ENCODE results near the gene ARMS2. TPM values are rescaled to one million over a fixed set of nuclear protein-coding genes. Genes with fewer than 3 reads are reported as not detected.

Gene ARMS2
- total and polyA plus RNA-seq, 2 experiments from 2014 or later: not detected

DNA sequence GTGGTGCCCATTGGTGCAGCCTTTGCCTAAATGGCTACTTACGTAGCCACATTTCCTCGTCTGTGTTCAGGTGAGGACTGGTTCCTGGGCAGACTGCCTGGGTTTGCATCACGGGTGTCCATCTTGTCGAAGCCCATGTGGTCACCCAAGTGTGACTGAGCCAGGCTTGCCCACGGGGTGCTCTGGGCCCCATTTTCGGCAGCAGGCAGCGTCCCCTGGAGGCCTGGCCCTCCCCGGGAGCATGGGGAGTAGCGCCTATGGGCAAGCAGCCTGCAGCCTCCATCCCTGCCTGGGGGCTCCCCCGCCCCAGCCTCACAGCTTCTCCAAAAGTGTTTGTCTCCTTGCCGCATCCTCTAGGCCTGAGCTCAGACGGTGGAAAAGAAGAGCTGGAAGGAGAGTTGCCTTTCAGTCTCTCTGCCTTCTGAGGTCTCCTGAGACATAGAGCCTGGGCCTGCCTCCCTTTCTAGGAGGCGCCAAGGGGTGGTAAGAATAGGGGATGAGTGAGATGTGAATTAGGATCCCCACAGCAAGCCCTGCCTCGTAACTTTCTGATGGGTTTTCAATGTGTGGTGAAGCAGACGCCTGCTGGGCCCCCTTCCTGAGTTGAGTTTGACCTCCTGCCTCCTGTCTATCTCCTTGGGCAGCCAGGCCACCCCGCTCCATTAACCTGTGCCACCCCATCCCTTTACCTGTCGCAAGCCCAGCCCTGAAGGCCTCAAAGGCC is 49.6 kb downstream of the ARMS2 start:
- Histone ChIP-seq H3K36me3 (ENCODE audit: insufficient read depth) (no peaks in the 10 kb centered on the region), H3K79me2 (replicated peaks; ENCODE audit: insufficient read depth) (no peaks in the 10 kb centered on the region), H4K20me1 (replicated peaks; ENCODE audit: insufficient read depth) (no peaks in the 10 kb centered on the region), H3K27ac (ENCODE audit: low read depth) (no peak overlapping the region), H3K27me3 (ENCODE audit: insufficient read depth) (no peaks in the 10 kb centered on the region), H3K9me2 (ENCODE audit: insufficient read depth) (no peaks in the 10 kb centered on the region), H2AFZ (no peak overlapping the region), H3F3A (replicated peaks; ENCODE audit: low read depth) (no peaks in the 10 kb centered on the region), H3K4me2 (no peak overlapping the region), H3K4me3 (no peak overlapping the region), H3K4me1 (ENCODE audit: insufficient read depth) (no peaks in the 10 kb centered on the region)
- TF ChIP-seq NANOG (IDR thresholded peaks at IDR 0.05; ENCODE audit: borderline replicate concordance) (no peak), EZH2 (IDR thresholded peaks at IDR 0.05; ENCODE audit: low read depth, unreplicated experiment) (no peak), JUNB (IDR thresholded peaks at IDR 0.05; ENCODE audit: unreplicated experiment) (no peak)
- TF ChIP-seq, protein P1, sequence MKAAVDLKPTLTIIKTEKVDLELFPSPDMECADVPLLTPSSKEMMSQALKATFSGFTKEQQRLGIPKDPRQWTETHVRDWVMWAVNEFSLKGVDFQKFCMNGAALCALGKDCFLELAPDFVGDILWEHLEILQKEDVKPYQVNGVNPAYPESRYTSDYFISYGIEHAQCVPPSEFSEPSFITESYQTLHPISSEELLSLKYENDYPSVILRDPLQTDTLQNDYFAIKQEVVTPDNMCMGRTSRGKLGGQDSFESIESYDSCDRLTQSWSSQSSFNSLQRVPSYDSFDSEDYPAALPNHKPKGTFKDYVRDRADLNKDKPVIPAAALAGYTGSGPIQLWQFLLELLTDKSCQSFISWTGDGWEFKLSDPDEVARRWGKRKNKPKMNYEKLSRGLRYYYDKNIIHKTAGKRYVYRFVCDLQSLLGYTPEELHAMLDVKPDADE (IDR thresholded peaks at IDR 0.05): no peak
- TF ChIP-seq, protein P2, sequence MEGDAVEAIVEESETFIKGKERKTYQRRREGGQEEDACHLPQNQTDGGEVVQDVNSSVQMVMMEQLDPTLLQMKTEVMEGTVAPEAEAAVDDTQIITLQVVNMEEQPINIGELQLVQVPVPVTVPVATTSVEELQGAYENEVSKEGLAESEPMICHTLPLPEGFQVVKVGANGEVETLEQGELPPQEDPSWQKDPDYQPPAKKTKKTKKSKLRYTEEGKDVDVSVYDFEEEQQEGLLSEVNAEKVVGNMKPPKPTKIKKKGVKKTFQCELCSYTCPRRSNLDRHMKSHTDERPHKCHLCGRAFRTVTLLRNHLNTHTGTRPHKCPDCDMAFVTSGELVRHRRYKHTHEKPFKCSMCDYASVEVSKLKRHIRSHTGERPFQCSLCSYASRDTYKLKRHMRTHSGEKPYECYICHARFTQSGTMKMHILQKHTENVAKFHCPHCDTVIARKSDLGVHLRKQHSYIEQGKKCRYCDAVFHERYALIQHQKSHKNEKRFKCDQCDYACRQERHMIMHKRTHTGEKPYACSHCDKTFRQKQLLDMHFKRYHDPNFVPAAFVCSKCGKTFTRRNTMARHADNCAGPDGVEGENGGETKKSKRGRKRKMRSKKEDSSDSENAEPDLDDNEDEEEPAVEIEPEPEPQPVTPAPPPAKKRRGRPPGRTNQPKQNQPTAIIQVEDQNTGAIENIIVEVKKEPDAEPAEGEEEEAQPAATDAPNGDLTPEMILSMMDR (conservative IDR thresholded peaks at IDR 0.05; ENCODE audit: low read depth in 2 of 2): no peak
- TF ChIP-seq, protein P3, sequence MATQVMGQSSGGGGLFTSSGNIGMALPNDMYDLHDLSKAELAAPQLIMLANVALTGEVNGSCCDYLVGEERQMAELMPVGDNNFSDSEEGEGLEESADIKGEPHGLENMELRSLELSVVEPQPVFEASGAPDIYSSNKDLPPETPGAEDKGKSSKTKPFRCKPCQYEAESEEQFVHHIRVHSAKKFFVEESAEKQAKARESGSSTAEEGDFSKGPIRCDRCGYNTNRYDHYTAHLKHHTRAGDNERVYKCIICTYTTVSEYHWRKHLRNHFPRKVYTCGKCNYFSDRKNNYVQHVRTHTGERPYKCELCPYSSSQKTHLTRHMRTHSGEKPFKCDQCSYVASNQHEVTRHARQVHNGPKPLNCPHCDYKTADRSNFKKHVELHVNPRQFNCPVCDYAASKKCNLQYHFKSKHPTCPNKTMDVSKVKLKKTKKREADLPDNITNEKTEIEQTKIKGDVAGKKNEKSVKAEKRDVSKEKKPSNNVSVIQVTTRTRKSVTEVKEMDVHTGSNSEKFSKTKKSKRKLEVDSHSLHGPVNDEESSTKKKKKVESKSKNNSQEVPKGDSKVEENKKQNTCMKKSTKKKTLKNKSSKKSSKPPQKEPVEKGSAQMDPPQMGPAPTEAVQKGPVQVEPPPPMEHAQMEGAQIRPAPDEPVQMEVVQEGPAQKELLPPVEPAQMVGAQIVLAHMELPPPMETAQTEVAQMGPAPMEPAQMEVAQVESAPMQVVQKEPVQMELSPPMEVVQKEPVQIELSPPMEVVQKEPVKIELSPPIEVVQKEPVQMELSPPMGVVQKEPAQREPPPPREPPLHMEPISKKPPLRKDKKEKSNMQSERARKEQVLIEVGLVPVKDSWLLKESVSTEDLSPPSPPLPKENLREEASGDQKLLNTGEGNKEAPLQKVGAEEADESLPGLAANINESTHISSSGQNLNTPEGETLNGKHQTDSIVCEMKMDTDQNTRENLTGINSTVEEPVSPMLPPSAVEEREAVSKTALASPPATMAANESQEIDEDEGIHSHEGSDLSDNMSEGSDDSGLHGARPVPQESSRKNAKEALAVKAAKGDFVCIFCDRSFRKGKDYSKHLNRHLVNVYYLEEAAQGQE (IDR thresholded peaks at IDR 0.05; ENCODE audit: unreplicated experiment): no peak
- Mint-ChIP-seq H3K4me3 (no peak overlapping the region), H3K4me1 (peaks cover 2% of the 10 kb centered on the region; the same call in 1 of the 3 replicates), H3K9me3 (no peaks in the 10 kb centered on the region), H3K27ac (no peak overlapping the region), H3K36me3 (ENCODE audit: low read depth) (no peaks in the 10 kb centered on the region; the same call in 2 of the 3 replicates), H3K27me3 (ENCODE audit: insufficient read depth, low read depth, poor library complexity) (peaks cover 3% of the 10 kb centered on the region)
- ATAC-seq: no peak
- no peak for DNase-seq (ENCODE audit: low spot score)

DNA sequence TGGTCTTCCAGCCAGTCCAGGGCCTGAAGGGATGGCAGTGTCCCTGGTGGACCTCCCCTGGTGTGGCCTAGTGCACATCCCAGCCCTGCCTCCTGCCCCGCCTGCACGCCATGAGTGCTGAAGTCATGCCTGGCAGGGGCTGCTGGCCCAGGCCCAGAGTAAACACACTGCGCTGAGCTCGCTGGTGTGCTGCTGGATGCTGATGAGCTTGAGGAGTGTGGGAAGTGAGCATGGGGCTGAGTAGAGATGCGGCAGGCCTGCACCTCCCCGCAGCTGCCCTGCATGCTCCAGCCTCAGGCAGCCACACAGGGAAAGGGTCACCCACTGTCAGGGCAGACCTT is 50.1 kb downstream of the ARMS2 start:
- H3K36me3 ChIP-seq (ENCODE audit: insufficient read depth): no peaks in the 10 kb centered on the region
- H2AFZ ChIP-seq: no peak overlapping the region
- H3K4me2 ChIP-seq: no peak overlapping the region
- H3K4me1 ChIP-seq (ENCODE audit: insufficient read depth): no peaks in the 10 kb centered on the region
- Mint-ChIP-seq H3K9me3 (no peaks in the 10 kb centered on the region), H3K4me1 (peaks cover 6% of the 10 kb centered on the region; the same call in 1 of the 3 replicates), H3K36me3 (ENCODE audit: low read depth) (no peaks in the 10 kb centered on the region; the same call in 2 of the 3 replicates), H3K4me3 (no peak overlapping the region), H3K27ac (no peak overlapping the region), H3K27me3 (ENCODE audit: insufficient read depth, low read depth, poor library complexity) (peaks cover 3% of the 10 kb centered on the region)
- no peaks in the 10 kb centered on the region for H3F3A ChIP-seq (replicated peaks; ENCODE audit: low read depth)
- ATAC-seq: no peak
- no peak for DNase-seq (ENCODE audit: low spot score)
- no peaks in the 10 kb centered on the region for H3K79me2 ChIP-seq (replicated peaks; ENCODE audit: insufficient read depth)
- no peaks in the 10 kb centered on the region for H4K20me1 ChIP-seq (replicated peaks; ENCODE audit: insufficient read depth)
- H3K9me2 ChIP-seq (ENCODE audit: insufficient read depth): no peaks in the 10 kb centered on the region
- H3K27me3 ChIP-seq (ENCODE audit: insufficient read depth): no peaks in the 10 kb centered on the region
- no peak overlapping the region for H3K4me3 ChIP-seq
- H3K27ac ChIP-seq (ENCODE audit: low read depth): no peak overlapping the region
- no peak for TF ChIP-seq JUNB (IDR thresholded peaks at IDR 0.05; ENCODE audit: unreplicated experiment)
- TF ChIP-seq ZNF114 (CRISPR knock-in tag; IDR thresholded peaks at IDR 0.05): no peak
- no peak for TF ChIP-seq POLR2AphosphoS5 (IDR thresholded peaks at IDR 0.05; ENCODE audit: low read depth)
- TF ChIP-seq, protein P2 (conservative IDR thresholded peaks at IDR 0.05; ENCODE audit: low read depth in 2 of 2): no peak
- no peak for TF ChIP-seq CREB1 (CRISPR knock-in tag; IDR thresholded peaks at IDR 0.05; ENCODE audit: low read depth)
- no peak for TF ChIP-seq NANOG (IDR thresholded peaks at IDR 0.05; ENCODE audit: borderline replicate concordance)
- TF ChIP-seq, protein P3 (IDR thresholded peaks at IDR 0.05; ENCODE audit: unreplicated experiment): no peak
- TF ChIP-seq EZH2 (IDR thresholded peaks at IDR 0.05; ENCODE audit: low read depth, unreplicated experiment): no peak

Data from GM23338 (cell line).